Stimulated activated naive B cell treated with anti-CD40 and anti-IgM and Interleukin-4, amounts not matched to agents 10 μg/mL and 1 μg/mL and 100 μg/mL, for 72 hours (primary cell): Measurements from ENCODE around the gene KCNF1.
"Not testable (repeated sequence)": the region's sequence is repeated elsewhere in the genome, so short reads cannot be mapped to it uniquely, and the experiment has no call there.

ENCODE experiments used
- ATAC-seq, 2 donors: fragments of 150-1000 bp; cut with Tn5 transposase; replicated peaks; 2 replicates each; pipeline ENCODE4 v1.10.0; 2021; ENCODE audit warnings: moderate library complexity in 1 of 2
- DNase-seq: peaks from one replicate; pipeline ENCODE4 v3.0.0; 2021
- H3K27ac Mint-ChIP-seq: one replicate; pipeline ENCODE4 v1.8.0; 2022; ENCODE audit warnings: mild to moderate bottlenecking, mixed read lengths
- H3K27me3 Mint-ChIP-seq, 2 donors: one replicate each; pipeline ENCODE4 v1.8.0; 2022; ENCODE audit warnings: mixed read lengths in 2 of 2
- H3K36me3 Mint-ChIP-seq, 2 donors: one replicate each; pipeline ENCODE4 v1.8.0; 2022; ENCODE audit warnings: mixed read lengths in 2 of 2, mild to moderate bottlenecking in 1 of 2
- H3K4me1 Mint-ChIP-seq, 2 donors: one replicate each; pipeline ENCODE4 v1.8.0; 2022; ENCODE audit warnings: mixed read lengths in 2 of 2, mild to moderate bottlenecking in 1 of 2
- H3K4me3 Mint-ChIP-seq, 2 donors: one replicate each; pipeline ENCODE4 v1.8.0; 2022; ENCODE audit warnings: mild to moderate bottlenecking in 2 of 2, mixed read lengths in 2 of 2, moderate library complexity in 1 of 2
- H3K9me3 Mint-ChIP-seq, 2 donors: one replicate each; pipeline ENCODE4 v1.8.0; 2022; ENCODE audit warnings: mixed read lengths in 2 of 2, mild to moderate bottlenecking in 1 of 2

Gene KCNF1

DNA sequence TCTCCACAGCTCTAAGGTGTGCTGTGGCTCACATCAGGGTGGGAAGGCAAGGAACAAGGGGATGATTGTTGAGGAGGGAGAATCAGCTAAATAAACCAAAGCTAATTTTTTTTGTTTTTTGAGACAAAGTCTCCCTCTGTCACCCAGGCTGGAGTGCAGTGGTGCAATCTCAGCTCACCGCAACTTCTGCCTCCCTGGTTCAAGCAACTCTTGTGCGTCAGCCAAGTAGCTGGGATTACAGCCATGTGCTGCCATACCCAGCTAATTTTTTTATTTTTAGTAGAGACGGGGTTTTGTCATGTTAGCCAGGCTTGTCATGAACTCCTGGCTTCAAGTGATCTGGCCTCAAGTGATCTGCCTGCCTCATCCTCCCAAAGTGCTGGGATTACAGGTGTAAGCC is 46.7 kb downstream of the KCNF1 start:
- not testable (repeated sequence) for H3K9me3 Mint-ChIP-seq, H3K4me1 Mint-ChIP-seq, H3K27ac Mint-ChIP-seq, ATAC-seq, H3K4me3 Mint-ChIP-seq, DNase-seq, H3K36me3 Mint-ChIP-seq
- peaks cover 13 to 19% of the 10 kb centered on the region in 2 donors for H3K27me3 Mint-ChIP-seq

DNA sequence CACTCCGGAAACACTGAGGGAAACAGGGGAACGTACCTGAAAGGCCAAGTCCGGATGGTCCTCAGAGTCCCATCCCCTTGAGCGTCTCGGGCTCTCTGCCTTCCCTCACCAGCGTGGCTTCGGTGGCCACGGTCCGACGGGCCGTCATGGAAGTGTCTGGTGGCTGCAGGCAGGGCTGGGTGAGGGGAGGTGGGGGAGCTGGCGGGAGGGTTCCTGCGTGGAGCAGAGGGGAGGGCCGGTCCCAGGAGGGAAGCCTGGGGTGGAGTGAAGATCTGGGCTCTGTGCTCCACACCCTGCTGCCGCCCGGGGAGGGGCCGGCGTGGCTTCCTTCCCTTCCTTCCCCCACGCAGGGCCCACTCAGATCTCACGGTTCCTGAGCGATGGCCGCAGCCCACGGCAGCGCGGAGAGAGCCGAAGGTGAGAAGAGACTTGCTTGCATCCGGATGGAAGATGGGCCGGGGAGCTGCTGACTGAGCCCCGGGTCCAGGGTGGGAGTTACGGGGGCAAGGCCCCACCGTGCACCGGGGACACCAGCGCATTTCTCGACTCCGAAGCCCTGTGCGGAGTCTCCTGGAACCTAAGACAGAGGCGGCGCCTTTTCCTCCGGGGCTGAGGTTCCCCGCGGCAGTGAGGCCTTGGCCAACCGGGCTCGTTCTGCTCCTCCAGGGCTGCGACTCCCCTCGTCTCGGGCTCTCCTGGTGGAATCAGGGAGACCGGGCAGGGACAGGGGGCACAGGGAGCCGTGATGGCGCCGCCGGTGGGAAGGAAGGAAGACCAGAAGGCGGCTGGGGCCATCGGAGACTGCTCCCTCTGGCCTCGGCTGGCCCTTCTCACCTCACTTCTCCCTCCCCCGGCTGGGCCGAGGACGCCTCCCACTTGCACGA is 49.1 kb downstream of the KCNF1 start:
- Mint-ChIP-seq H3K36me3 (peaks cover 0 to 2% of the 10 kb centered on the region in 2 donors), H3K27ac (no peak overlapping the region), H3K27me3 (peaks cover 21 to 29% of the 10 kb centered on the region in 2 donors), H3K4me3 (no peak overlapping the region), H3K4me1 (peaks cover 0 to 3% of the 10 kb centered on the region in 2 donors), H3K9me3 (no peaks in the 10 kb centered on the region)
- no peak for DNase-seq
- ATAC-seq = no peak

DNA sequence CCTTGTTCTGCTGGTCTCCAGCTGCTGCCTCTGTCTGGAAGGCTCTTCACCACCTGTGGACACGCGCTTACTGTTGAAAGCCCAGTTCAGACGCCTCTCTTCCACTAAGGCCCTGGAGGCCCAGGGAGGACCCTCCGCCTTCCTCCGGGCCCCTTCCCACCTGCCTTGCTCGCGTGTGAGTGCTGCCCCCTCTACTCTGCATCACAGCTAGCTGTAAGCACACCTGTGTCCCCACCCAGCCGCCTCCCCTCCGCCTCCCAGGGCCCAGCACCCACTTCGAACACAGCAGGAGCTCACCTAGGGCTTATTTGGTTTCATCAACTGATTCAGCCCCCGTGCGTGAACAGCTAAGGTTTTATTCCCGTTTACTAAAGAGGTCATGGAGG is 49.7 kb downstream of the KCNF1 start:
- no peak for ATAC-seq
- peaks cover 0 to 3% of the 10 kb centered on the region in 2 donors for H3K4me1 Mint-ChIP-seq
- H3K36me3 Mint-ChIP-seq = peaks cover 0 to 2% of the 10 kb centered on the region in 2 donors
- no peak for DNase-seq
- H3K9me3 Mint-ChIP-seq = no peaks in the 10 kb centered on the region
- no peak overlapping the region for H3K27ac Mint-ChIP-seq
- H3K27me3 Mint-ChIP-seq = peaks cover 21 to 29% of the 10 kb centered on the region in 2 donors
- no peak overlapping the region for H3K4me3 Mint-ChIP-seq

DNA sequence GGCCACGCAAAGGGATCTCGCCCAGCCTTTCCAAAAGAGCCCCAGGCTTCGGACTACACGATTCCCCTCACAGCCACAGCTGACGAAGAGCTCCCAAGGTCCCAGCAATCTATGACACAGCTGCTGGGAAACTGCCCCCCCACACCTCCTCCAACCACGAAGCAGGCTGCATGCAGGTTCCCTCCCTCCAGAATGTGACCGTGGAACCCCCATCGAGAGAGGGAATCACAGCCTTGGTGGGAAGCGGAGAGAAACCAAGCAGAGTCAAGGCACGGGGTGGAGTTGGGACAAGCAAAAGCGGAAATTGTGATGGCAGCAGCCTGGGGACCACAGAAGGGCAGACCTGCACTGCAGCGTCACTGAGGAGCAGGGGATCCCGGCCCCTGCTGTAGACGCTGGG is 50.3 kb downstream of the KCNF1 start:
- H3K9me3 Mint-ChIP-seq = no peaks in the 10 kb centered on the region
- H3K4me1 Mint-ChIP-seq = peaks cover 0 to 3% of the 10 kb centered on the region in 2 donors
- H3K4me3 Mint-ChIP-seq = no peak overlapping the region
- peaks cover 21 to 29% of the 10 kb centered on the region in 2 donors for H3K27me3 Mint-ChIP-seq
- peaks cover 0 to 2% of the 10 kb centered on the region in 2 donors for H3K36me3 Mint-ChIP-seq
- no peak for ATAC-seq
- no peak for DNase-seq
- no peak overlapping the region for H3K27ac Mint-ChIP-seq

DNA sequence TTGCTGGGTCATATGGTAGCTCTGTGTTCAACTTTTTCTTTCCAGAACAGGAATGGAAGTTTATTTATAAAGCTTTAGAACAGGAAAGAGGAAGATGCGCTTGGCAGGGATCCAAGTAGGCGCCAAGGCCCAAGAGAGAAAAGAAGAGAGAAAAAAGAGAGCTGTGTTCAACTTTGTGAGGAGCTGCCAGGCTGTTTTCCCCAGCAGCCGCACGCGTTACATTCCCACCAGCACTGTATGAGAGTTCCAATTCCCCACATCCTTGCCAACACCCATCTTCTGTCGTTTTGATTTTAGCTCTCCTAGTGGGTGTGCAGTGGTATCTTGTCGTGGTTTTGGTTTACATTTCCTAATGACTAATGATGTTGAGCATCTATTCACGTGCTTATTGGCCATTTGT is 51.4 kb downstream of the KCNF1 start:
- Mint-ChIP-seq H3K36me3 (peaks cover 0 to 2% of the 10 kb centered on the region in 2 donors), H3K27me3 (peaks cover 28 to 29% of the 10 kb centered on the region in 2 donors), H3K4me3 (no peak overlapping the region), H3K4me1 (peaks cover 0 to 3% of the 10 kb centered on the region in 2 donors), H3K27ac (no peak overlapping the region), H3K9me3 (no peaks in the 10 kb centered on the region)
- ATAC-seq (no peak), DNase-seq (no peak)
